HL-60 (cell line): ENCODE data around the gene PDGFC.

Experiments used
- CTCF ChIP-seq: IDR thresholded peaks from one replicate; pipeline ENCODE4 v1.5.1; 2011; ENCODE audit warnings: low read length, control low read depth, inconsistent platforms; ENCODE audit not compliant: insufficient read depth
- POLR2AphosphoS5 ChIP-seq: IDR thresholded peaks from 2 replicates; pipeline ENCODE4 v1.6.1; 2012; ENCODE audit warnings: low read depth
- REST ChIP-seq: IDR thresholded peaks from 2 replicates; pipeline ENCODE4 v1.6.1; 2012; ENCODE audit warnings: low read depth; ENCODE audit not compliant: insufficient replicate concordance

- TF ChIP-seq CTCF (no peak), POLR2AphosphoS5 (no peak), REST (no peak)
These were observed 142.3 kb downstream of the PDGFC start for GRCh38 chr4:156829201-156829873.
